MV-4-11 (cell line): ENCODE results near the gene EBF3.
A peak's percentile ranks its signal among the peaks of the same experiment; 100 is the strongest.

Experiments used
- DNase-seq: peaks from one replicate; lab custom pipeline; 2025; lab: John Stamatoyannopoulos, UW

The EBF3 gene

GRCh38 chr10:129836253-129836652, 127.8 kb downstream of the EBF3 start:
- DNase-seq: no peak

GRCh38 chr10:129833994-129834739, 129.9 kb downstream of the EBF3 start:
- no peak for DNase-seq

- no peak for DNase-seq
Observed at GRCh38 chr10:129833468-129833950, 130.6 kb downstream of the EBF3 start.

- DNase-seq: no peak
Observed at GRCh38 chr10:129832573-129833467, 131.3 kb downstream of the EBF3 start.

- no peak for DNase-seq
Observed at GRCh38 chr10:129831150-129831549, 132.9 kb downstream of the EBF3 start.

- DNase-seq: no peak
Observed at GRCh38 chr10:129825826-129826225, 138.2 kb downstream of the EBF3 start.

GRCh38 chr10:129825221-129825620, 138.9 kb downstream of the EBF3 start:
- no peak for DNase-seq

- no peak for DNase-seq
Observed at GRCh38 chr10:129820451-129820850, 143.6 kb downstream of the EBF3 start.

GRCh38 chr10:129816656-129817045, 147.4 kb downstream of the EBF3 start:
- DNase-seq: no peak

- DNase-seq: no peak
Observed at GRCh38 chr10:129815898-129816655, 148.0 kb downstream of the EBF3 start.

- DNase-seq: no peak
Observed at GRCh38 chr10:129814681-129815646, 149.1 kb downstream of the EBF3 start.

- no peak for DNase-seq
Observed at GRCh38 chr10:129812398-129812797, 151.7 kb downstream of the EBF3 start.

- no peak for DNase-seq
Observed at GRCh38 chr10:129811208-129811607, 152.9 kb downstream of the EBF3 start.

GRCh38 chr10:129809841-129810240, 154.2 kb downstream of the EBF3 start:
- DNase-seq: no peak

GRCh38 chr10:129809431-129809830, 154.6 kb downstream of the EBF3 start:
- no peak for DNase-seq

GRCh38 chr10:129808092-129808983, 155.7 kb downstream of the EBF3 start:
- no peak for DNase-seq

- DNase-seq: no peak
Observed at GRCh38 chr10:129807211-129807610, 156.9 kb downstream of the EBF3 start.

GRCh38 chr10:129800796-129801340, 163.2 kb downstream of the EBF3 start:
- DNase-seq: no peak

- peak; percentile 60 for DNase-seq
Observed at GRCh38 chr10:129799942-129800341, 164.1 kb downstream of the EBF3 start.
